Epithelial cell of proximal tubule (primary cell): Measurements from ENCODE around the gene JAM3. TPM values are rescaled to one million over a fixed set of nuclear protein-coding genes. Genes with fewer than 3 reads are reported as not detected.

ENCODE experiments used
- DNase-seq: peaks from one replicate; pipeline ENCODE4 v3.0.0-alpha.2; 2011; ENCODE audit warnings: low read depth
- H3K4me3 ChIP-seq: 2 replicates; pipeline ENCODE4 v1.5.1; 2011; ENCODE audit warnings: low read depth, mild to moderate bottlenecking, low read length
- CTCF ChIP-seq: conservative IDR thresholded peaks from 2 replicates; pipeline ENCODE4 v1.5.1; 2012; ENCODE audit warnings: low read depth, mild to moderate bottlenecking, low read length
- total RNA-seq: library from RNA; depleted of rRNA; stranded (reverse); fragments of >200 nt; gene quantifications from 2 replicates; pipeline ENCODE4 v1.2.3, GENCODE V29; 2015

JAM3 gene
- total RNA-seq, 1 donor from 2014 or later, result 22.0 TPM

- no peak overlapping the region for H3K4me3 ChIP-seq
- no peak for DNase-seq
- no peak for TF ChIP-seq CTCF
Observed at GRCh38 chr11:134196756-134197155, 127.9 kb downstream of the JAM3 start.

GRCh38 chr11:134199531-134199930 is 130.7 kb downstream of the JAM3 start:
- no peak overlapping the region for H3K4me3 ChIP-seq
- no peak for TF ChIP-seq CTCF
- no peak for DNase-seq

- no peak for DNase-seq
- no peak overlapping the region for H3K4me3 ChIP-seq
- no peak for TF ChIP-seq CTCF
Observed at GRCh38 chr11:134200688-134201087, 131.8 kb downstream of the JAM3 start.

Other genes with a start within 250 kb of the JAM3 start
- gene SPATA19, start 223.6 kb upstream of the JAM3 start, total RNA-seq, result not detected in 2 replicates
- 0.22 and 1.0 TPM in 2 replicates for gene IGSF9B, start 112.1 kb upstream of the JAM3 start, total RNA-seq
- gene NCAPD3, start 154.9 kb downstream of the JAM3 start, total RNA-seq, result 16.2 and 27.9 TPM in 2 replicates
- gene VPS26B, start 155.6 kb downstream of the JAM3 start, total RNA-seq, result 17.8 and 23.1 TPM in 2 replicates
- gene THYN1, start 184.3 kb downstream of the JAM3 start, total RNA-seq, result 51.6 and 69.2 TPM in 2 replicates
- gene ACAD8, start 184.5 kb downstream of the JAM3 start, total RNA-seq, result 15.6 and 18.1 TPM in 2 replicates
- 0.17 TPM in 1 of 2 replicates, not detected in the other for gene GLB1L3, start 207.3 kb downstream of the JAM3 start, total RNA-seq